ENCODE results near the gene MMP11. TPM values are rescaled to one million over a fixed set of nuclear protein-coding genes. Genes with fewer than 3 reads are reported as not detected.

Gene MMP11
- polyA plus RNA-seq, 1 donor from 2014 or later = 9.3 TPM

DNA sequence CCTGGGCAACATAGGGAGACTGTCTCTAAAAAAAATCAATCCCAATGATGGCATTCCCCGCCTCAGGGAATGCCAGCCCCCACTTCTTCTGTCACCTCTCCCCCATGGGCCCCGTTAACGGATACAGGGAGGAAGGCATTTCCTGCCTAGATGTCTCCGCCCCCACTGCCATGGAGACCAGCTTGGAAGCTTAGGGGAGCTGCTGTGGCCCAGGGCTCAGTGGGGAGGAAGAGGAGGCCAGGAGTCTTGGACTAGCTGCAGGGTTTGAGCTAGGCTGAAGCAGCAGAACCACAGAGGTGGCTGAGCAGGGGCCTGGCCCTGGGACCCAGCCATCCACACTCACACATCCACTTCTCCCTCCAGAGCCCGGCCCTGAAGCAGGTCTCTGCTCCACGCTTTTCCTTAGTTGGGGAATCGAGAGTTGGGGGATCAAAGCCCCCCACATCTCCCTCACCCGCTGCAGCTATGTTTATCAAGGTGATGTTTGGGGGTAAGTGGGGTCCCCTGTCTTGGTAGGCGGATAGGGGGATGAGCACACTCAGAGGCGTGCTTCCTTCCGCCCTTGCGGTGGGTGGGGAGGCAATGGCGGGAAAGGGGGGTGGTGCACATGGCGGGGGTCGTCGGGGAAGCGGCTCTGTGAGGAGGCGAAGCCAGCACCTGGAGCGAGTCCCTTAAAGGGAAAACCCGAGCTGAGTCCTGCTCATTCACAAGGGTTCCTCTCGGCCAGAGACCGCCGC, 9.6 kb upstream of the MMP11 start, which contains the start of gene C22orf15:
Gene C22orf15 (plus strand): TSS at position 149 of the 737 bp plus-strand sequence. CDS start 317 bp downstream, at position 466.
- no peaks in the 10 kb centered on the region for H4K20me1 ChIP-seq (ENCODE audit: insufficient read depth)
- no peak within 1 kb of the TSS for H3K9ac ChIP-seq (ENCODE audit: low read length)
- H3K36me3 ChIP-seq (ENCODE audit: insufficient read depth, low read length) = no peaks in the 10 kb centered on the region
- H3K9me2 ChIP-seq (ENCODE audit: insufficient read depth, low read length) = no peaks in the 10 kb centered on the region
- H3K27me3 ChIP-seq (ENCODE audit: insufficient read depth, low read depth, low read length) = no peaks in the 10 kb centered on the region
- H3K79me2 ChIP-seq (replicated peaks; ENCODE audit: insufficient read depth, low read length) = no peaks in the 10 kb centered on the region
- H3K4me2 ChIP-seq (ENCODE audit: low read length) = no peak within 1 kb of the TSS
- no peaks in the 10 kb centered on the region for H3F3A ChIP-seq (ENCODE audit: insufficient read depth, low read length, poor library complexity, severe bottlenecking)
- no peak within 1 kb of the TSS for H3K4me3 ChIP-seq (ENCODE audit: low read length)
- H2AFZ ChIP-seq (ENCODE audit: low read depth, low read length) = no peak within 1 kb of the TSS
- H3K9me3 ChIP-seq (ENCODE audit: low read length) = no peaks in the 10 kb centered on the region
- TF ChIP-seq SMC3 (conservative IDR thresholded peaks at IDR 0.05; ENCODE audit: poor library complexity) (no peak), EP300 (conservative IDR thresholded peaks at IDR 0.05; ENCODE audit: poor library complexity, severe bottlenecking) (no peak)
- H3K27ac ChIP-seq (ENCODE audit: low read length) = no peak within 1 kb of the TSS

DNA sequence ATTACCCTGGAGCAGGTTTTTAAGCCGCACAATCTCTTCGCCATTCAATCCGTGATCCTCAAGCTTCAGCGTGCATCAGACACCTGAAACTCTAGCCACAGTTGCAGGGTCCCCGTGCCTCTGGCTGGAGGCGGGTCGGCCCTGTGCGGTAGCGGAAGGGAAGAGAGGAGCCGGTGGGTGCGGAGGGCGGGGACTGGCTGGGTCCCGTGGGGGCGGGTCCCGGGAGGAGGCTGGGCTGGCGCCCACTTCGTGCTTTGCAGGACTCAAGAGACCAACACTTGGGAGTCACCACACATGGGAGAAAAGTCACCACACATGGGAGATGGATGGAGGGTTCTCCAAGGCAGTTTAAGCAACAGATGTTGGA, 9.1 kb upstream of the MMP11 start:
- H3K27me3 ChIP-seq (ENCODE audit: insufficient read depth, low read depth, low read length) = no peaks in the 10 kb centered on the region
- no peak overlapping the region for H3K4me3 ChIP-seq (ENCODE audit: low read length)
- H3K27ac ChIP-seq (ENCODE audit: low read length) = no peak overlapping the region
- no peak overlapping the region for H3K9ac ChIP-seq (ENCODE audit: low read length)
- H3K79me2 ChIP-seq (replicated peaks; ENCODE audit: insufficient read depth, low read length) = no peaks in the 10 kb centered on the region
- no peak overlapping the region for H3K4me2 ChIP-seq (ENCODE audit: low read length)
- no peaks in the 10 kb centered on the region for H3K36me3 ChIP-seq (ENCODE audit: insufficient read depth, low read length)
- H3K9me2 ChIP-seq (ENCODE audit: insufficient read depth, low read length) = no peaks in the 10 kb centered on the region
- TF ChIP-seq, protein P1, sequence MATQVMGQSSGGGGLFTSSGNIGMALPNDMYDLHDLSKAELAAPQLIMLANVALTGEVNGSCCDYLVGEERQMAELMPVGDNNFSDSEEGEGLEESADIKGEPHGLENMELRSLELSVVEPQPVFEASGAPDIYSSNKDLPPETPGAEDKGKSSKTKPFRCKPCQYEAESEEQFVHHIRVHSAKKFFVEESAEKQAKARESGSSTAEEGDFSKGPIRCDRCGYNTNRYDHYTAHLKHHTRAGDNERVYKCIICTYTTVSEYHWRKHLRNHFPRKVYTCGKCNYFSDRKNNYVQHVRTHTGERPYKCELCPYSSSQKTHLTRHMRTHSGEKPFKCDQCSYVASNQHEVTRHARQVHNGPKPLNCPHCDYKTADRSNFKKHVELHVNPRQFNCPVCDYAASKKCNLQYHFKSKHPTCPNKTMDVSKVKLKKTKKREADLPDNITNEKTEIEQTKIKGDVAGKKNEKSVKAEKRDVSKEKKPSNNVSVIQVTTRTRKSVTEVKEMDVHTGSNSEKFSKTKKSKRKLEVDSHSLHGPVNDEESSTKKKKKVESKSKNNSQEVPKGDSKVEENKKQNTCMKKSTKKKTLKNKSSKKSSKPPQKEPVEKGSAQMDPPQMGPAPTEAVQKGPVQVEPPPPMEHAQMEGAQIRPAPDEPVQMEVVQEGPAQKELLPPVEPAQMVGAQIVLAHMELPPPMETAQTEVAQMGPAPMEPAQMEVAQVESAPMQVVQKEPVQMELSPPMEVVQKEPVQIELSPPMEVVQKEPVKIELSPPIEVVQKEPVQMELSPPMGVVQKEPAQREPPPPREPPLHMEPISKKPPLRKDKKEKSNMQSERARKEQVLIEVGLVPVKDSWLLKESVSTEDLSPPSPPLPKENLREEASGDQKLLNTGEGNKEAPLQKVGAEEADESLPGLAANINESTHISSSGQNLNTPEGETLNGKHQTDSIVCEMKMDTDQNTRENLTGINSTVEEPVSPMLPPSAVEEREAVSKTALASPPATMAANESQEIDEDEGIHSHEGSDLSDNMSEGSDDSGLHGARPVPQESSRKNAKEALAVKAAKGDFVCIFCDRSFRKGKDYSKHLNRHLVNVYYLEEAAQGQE (IDR thresholded peaks at IDR 0.05; ENCODE audit: borderline replicate concordance) = no peak
- no peaks in the 10 kb centered on the region for H3K9me3 ChIP-seq (ENCODE audit: low read length)
- H2AFZ ChIP-seq (ENCODE audit: low read depth, low read length) = no peak overlapping the region
- H4K20me1 ChIP-seq (ENCODE audit: insufficient read depth) = no peaks in the 10 kb centered on the region
- no peaks in the 10 kb centered on the region for H3F3A ChIP-seq (ENCODE audit: insufficient read depth, low read length, poor library complexity, severe bottlenecking)

DNA sequence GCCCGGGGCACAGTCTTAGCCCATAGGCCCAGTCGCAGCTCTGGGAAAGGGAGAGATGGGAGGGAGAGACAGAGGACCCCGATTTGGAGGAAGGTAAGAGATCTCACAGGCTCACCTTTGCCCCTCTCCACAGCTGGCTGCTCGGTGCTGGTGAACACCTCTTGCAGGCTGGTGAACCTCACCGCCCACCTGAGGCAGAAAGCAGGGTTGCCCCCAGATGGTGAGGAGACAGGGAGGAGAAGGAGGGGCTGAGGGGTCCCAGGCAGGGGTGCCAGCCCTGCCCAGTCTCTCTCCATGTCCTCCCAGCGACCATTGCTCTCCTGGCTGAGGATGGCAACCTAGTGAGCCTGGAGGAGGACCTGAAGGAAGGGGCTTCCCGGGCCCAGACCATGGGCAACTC, 8.7 kb upstream of the MMP11 start:
- Histone ChIP-seq H3K9ac (ENCODE audit: low read length) (no peak overlapping the region), H3K4me3 (ENCODE audit: low read length) (no peak overlapping the region), H3K4me2 (ENCODE audit: low read length) (no peak overlapping the region), H4K20me1 (ENCODE audit: insufficient read depth) (no peaks in the 10 kb centered on the region), H3F3A (ENCODE audit: insufficient read depth, low read length, poor library complexity, severe bottlenecking) (no peaks in the 10 kb centered on the region), H2AFZ (ENCODE audit: low read depth, low read length) (no peak overlapping the region), H3K9me2 (ENCODE audit: insufficient read depth, low read length) (no peaks in the 10 kb centered on the region), H3K79me2 (replicated peaks; ENCODE audit: insufficient read depth, low read length) (no peaks in the 10 kb centered on the region), H3K36me3 (ENCODE audit: insufficient read depth, low read length) (no peaks in the 10 kb centered on the region), H3K27ac (ENCODE audit: low read length) (no peak overlapping the region), H3K9me3 (ENCODE audit: low read length) (no peaks in the 10 kb centered on the region), H3K27me3 (ENCODE audit: insufficient read depth, low read depth, low read length) (no peaks in the 10 kb centered on the region)
- no peak for TF ChIP-seq POLR2AphosphoS5 (IDR thresholded peaks at IDR 0.05)
- TF ChIP-seq EZH2 (IDR thresholded peaks at IDR 0.05; ENCODE audit: borderline replicate concordance, insufficient read depth, low read length, poor library complexity, severe bottlenecking) = no peak
- no peak for TF ChIP-seq SMC3 (conservative IDR thresholded peaks at IDR 0.05; ENCODE audit: poor library complexity)
- TF ChIP-seq MXI1 (conservative IDR thresholded peaks at IDR 0.05; ENCODE audit: poor library complexity, severe bottlenecking) = no peak
- TF ChIP-seq, protein P2, sequence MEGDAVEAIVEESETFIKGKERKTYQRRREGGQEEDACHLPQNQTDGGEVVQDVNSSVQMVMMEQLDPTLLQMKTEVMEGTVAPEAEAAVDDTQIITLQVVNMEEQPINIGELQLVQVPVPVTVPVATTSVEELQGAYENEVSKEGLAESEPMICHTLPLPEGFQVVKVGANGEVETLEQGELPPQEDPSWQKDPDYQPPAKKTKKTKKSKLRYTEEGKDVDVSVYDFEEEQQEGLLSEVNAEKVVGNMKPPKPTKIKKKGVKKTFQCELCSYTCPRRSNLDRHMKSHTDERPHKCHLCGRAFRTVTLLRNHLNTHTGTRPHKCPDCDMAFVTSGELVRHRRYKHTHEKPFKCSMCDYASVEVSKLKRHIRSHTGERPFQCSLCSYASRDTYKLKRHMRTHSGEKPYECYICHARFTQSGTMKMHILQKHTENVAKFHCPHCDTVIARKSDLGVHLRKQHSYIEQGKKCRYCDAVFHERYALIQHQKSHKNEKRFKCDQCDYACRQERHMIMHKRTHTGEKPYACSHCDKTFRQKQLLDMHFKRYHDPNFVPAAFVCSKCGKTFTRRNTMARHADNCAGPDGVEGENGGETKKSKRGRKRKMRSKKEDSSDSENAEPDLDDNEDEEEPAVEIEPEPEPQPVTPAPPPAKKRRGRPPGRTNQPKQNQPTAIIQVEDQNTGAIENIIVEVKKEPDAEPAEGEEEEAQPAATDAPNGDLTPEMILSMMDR (IDR thresholded peaks at IDR 0.05; ENCODE audit: poor library complexity, severe bottlenecking) = no peak
- TF ChIP-seq, protein P1 (IDR thresholded peaks at IDR 0.05; ENCODE audit: borderline replicate concordance) = no peak

Measured in neural cell (in vitro differentiated cells).